A673 (cell line): Measurements from ENCODE around the gene SORCS1.

ENCODE experiments used
- EZH2 ChIP-seq: fragments of 200-600 bp; sonication (generic); IDR thresholded peaks from 2 replicates; pipeline ENCODE4 v1.6.1; 2017; ENCODE audit warnings: borderline replicate concordance, low read depth, mild to moderate bottlenecking, mixed read lengths, antibody characterized with exemption, low read length; ENCODE audit not compliant: poor library complexity, severe bottlenecking
- TF ChIP-seq, protein P1 (sequence below): fragments of 300-800, 200-600 bp; sonication (generic); conservative IDR thresholded peaks from 2 replicates; pipeline ENCODE4 v1.5.1; 2017; ENCODE audit warnings: low read depth, mild to moderate bottlenecking, antibody characterized with exemption, low read length, moderate library complexity, mixed read lengths

- TF ChIP-seq, protein P1, sequence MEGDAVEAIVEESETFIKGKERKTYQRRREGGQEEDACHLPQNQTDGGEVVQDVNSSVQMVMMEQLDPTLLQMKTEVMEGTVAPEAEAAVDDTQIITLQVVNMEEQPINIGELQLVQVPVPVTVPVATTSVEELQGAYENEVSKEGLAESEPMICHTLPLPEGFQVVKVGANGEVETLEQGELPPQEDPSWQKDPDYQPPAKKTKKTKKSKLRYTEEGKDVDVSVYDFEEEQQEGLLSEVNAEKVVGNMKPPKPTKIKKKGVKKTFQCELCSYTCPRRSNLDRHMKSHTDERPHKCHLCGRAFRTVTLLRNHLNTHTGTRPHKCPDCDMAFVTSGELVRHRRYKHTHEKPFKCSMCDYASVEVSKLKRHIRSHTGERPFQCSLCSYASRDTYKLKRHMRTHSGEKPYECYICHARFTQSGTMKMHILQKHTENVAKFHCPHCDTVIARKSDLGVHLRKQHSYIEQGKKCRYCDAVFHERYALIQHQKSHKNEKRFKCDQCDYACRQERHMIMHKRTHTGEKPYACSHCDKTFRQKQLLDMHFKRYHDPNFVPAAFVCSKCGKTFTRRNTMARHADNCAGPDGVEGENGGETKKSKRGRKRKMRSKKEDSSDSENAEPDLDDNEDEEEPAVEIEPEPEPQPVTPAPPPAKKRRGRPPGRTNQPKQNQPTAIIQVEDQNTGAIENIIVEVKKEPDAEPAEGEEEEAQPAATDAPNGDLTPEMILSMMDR: no peak
- TF ChIP-seq EZH2: no peak
These were observed 436.3 kb downstream of the SORCS1 start for GRCh38 chr10:106728232-106728631.
